AG10803 (cell line): Measurements from ENCODE around the gene BAIAP2L1.

Experiments
- DNase-seq: peaks from one replicate; pipeline ENCODE4 v3.0.0; 2010; ENCODE audit warnings: low read depth
- H3K4me3 ChIP-seq: 2 replicates; pipeline ENCODE4 v1.5.1; 2011; ENCODE audit warnings: mild to moderate bottlenecking, low read length, control low read depth
- TF ChIP-seq, protein P1 (sequence below): conservative IDR thresholded peaks from 2 replicates; pipeline ENCODE4 v1.5.1; 2011; ENCODE audit warnings: mild to moderate bottlenecking, low read length, control low read depth, inconsistent platforms

BAIAP2L1 gene

DNA sequence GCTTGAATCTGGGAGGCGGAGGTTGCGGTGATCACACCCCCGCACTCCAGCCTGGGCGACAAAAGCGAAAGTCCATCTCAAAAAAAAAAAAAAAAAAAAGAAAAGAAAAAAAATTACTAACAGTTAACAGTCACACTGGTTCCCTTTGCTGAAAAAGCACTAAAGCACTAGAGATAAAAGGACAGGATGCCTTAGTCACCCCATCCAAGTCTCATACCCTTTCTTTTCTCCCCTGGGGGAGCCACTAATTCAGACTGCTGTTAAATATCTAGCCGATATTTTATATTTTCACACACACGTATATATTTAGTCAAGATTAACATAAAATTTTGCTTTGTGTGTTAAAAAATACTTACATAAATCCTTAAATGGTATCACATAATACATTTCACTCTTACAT, 25.2 kb downstream of the BAIAP2L1 start:
- H3K4me3 ChIP-seq = no peak overlapping the region
- TF ChIP-seq, protein P1, sequence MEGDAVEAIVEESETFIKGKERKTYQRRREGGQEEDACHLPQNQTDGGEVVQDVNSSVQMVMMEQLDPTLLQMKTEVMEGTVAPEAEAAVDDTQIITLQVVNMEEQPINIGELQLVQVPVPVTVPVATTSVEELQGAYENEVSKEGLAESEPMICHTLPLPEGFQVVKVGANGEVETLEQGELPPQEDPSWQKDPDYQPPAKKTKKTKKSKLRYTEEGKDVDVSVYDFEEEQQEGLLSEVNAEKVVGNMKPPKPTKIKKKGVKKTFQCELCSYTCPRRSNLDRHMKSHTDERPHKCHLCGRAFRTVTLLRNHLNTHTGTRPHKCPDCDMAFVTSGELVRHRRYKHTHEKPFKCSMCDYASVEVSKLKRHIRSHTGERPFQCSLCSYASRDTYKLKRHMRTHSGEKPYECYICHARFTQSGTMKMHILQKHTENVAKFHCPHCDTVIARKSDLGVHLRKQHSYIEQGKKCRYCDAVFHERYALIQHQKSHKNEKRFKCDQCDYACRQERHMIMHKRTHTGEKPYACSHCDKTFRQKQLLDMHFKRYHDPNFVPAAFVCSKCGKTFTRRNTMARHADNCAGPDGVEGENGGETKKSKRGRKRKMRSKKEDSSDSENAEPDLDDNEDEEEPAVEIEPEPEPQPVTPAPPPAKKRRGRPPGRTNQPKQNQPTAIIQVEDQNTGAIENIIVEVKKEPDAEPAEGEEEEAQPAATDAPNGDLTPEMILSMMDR = no peak
- no peak for DNase-seq

DNA sequence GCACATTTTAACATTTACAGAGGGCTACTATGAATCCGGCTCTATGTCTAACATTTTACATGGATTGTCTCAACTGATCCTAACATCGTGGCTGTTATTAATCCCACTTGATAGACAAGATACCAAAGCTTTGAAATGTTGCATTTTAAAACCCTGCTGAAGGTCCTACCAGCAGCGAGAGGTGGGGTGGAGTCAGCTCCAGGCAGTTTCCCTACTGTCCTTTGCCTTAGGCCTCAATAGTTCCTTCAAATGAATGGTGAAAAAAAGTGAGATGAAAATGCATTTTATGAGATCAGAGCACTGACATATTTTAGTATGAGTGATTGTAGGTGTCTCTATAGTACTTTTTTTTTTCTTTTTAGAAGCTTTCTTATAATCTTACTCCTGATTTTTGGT, 26.6 kb downstream of the BAIAP2L1 start:
- H3K4me3 ChIP-seq = no peak overlapping the region
- no peak for DNase-seq
- TF ChIP-seq, protein P1 = no peak

DNA sequence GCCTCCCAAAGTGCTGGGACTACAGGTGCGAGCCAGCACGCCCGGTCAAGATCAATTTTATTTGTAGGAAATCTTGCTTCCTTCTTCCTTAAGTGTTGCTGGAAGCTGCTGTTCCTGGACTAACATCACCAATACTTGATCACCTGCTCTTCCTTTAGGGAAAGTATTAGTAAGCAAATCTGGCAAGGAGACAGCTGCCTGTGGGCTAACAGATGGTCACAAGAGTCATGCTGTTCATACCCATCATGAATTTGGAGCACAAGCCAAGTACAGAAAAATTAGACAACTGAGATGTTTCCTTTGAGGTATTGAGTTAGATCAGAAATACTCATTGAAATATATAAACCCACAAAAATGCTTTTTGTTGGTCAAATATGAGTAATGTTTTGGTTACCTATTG, 27.9 kb downstream of the BAIAP2L1 start:
- TF ChIP-seq, protein P1 = no peak
- DNase-seq = peak; percentile 89
- no peak overlapping the region for H3K4me3 ChIP-seq

DNA sequence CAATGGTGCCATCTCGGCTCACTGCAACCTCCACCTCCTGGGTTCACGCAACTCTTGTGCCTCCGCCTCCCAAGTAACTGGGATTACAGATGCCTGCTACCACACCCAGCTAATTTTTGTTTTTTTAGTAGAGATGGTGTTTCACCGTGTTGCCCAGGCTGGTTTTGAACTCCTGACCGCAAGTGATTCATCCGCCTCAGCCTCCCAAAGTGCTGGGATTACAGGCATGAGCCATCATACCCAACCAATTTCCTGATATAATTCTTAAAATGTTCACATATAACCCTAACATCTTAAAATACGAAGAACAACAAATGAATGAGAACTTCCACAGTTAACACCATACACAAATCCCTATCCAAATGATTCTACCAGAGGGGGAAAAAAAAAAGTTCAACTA, 31.2 kb downstream of the BAIAP2L1 start:
- no peak for DNase-seq
- TF ChIP-seq, protein P1 = no peak
- no peak overlapping the region for H3K4me3 ChIP-seq

DNA sequence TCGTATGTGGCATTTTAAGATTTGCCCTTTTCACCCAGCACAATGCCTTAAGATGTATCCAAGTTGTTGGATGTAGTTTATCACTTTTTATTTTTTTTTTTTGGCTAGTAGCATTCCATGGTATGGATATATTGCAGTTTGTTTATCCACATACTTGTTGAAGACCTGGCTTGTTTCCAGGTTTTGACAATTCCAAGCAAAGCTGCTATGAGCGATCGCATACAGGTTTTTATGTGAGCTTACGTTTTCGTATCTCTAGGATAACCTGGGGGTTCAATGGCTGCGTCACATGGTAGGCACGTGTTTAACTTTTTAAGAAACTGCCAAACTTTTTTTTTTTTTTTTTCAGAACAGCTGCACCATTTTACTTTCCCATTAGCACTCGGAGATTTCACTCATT, 32.2 kb downstream of the BAIAP2L1 start:
- TF ChIP-seq, protein P1 = no peak
- DNase-seq = no peak
- no peak overlapping the region for H3K4me3 ChIP-seq

DNA sequence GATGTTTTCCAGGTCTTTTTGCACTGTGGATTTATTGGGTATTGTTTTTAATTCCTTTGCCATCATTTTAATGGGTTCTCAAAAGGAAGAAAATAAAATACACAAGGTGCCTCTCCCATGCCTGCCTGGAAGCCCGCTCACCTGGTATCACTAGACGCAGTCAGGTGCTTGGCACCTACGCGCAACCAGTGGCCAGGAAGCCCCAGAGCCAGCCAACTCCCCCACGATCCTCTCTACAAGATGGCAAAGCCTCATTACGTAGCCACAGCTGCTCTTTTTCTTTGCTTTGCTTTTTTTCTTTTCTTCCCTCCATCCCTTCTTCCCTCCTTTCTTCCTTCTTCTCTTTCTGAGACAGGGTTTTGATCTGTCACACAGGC, 34.3 kb downstream of the BAIAP2L1 start:
- no peak for DNase-seq
- H3K4me3 ChIP-seq = no peak overlapping the region
- TF ChIP-seq, protein P1 = no peak

DNA sequence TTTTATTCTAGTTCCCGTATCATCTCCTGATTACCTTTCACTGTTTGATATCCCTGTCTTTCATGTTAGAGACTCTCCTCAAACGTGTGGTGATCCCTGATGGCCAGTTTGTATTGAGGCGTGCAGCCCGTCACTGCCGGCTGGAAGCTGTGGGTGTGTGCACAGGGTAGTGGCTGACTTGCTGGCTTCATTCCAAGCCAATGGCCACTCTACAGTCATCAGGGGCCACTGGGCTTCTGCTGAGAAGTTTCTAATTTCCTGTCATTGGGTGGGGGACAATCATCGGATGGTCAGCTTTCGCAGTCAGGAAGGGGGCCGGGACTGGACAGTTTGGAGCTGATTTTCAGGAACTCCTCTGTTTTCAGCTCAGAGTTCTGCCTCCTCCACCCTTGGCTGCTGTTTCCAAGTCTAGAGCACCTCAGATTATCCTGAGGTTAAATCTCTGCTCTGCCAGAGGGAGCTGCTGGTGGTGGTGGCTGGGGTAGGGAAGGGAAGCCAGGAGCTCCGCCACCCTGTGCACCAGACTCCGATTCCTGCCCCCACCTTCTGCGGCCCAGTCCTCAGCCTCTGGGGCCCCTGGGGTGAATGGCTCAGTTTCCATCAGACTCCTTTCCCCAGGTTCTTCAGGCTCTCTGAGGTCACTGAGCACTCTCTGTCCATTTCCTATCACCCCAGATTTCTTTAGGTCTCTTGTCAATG, 34.9 kb downstream of the BAIAP2L1 start:
- DNase-seq = no peak
- TF ChIP-seq, protein P1 = no peak
- no peak overlapping the region for H3K4me3 ChIP-seq
